Nephron progenitor cell (in vitro differentiated cells): ENCODE measurements around the gene BCAP29.
"Not testable (repeated sequence)": the region's sequence is repeated elsewhere in the genome, so short reads cannot be mapped to it uniquely, and the experiment has no call there.

ENCODE experiments used
- DNase-seq: peaks from one replicate; pipeline ENCODE4 v3.0.0; 2021
- H3K27ac Mint-ChIP-seq: 2 replicates; pipeline ENCODE4 v1.8.0; 2021; ENCODE audit warnings: mild to moderate bottlenecking, moderate library complexity, mixed read lengths
- H3K27me3 Mint-ChIP-seq: 2 replicates; pipeline ENCODE4 v1.8.0; 2021; ENCODE audit warnings: mild to moderate bottlenecking, low read depth, mixed read lengths; ENCODE audit not compliant: poor library complexity
- H3K36me3 Mint-ChIP-seq: 2 replicates; pipeline ENCODE4 v1.8.0; 2021; ENCODE audit warnings: low read depth, mixed read lengths
- H3K4me1 Mint-ChIP-seq: 2 replicates; pipeline ENCODE4 v1.8.0; 2021; ENCODE audit warnings: mixed read lengths
- H3K4me3 Mint-ChIP-seq: 2 replicates; pipeline ENCODE4 v1.8.0; 2021; ENCODE audit warnings: mild to moderate bottlenecking, moderate library complexity, mixed read lengths
- H3K9me3 Mint-ChIP-seq: 2 replicates; pipeline ENCODE4 v1.8.0; 2021; ENCODE audit warnings: mild to moderate bottlenecking, moderate library complexity, mixed read lengths
- TF ChIP-seq, protein P1 (sequence below): fragments of 200-600 bp; sonication (generic); IDR thresholded peaks from 2 replicates; pipeline ENCODE4 v1.5.0; 2021; ENCODE audit warnings: antibody characterized with exemption

The BCAP29 gene

DNA sequence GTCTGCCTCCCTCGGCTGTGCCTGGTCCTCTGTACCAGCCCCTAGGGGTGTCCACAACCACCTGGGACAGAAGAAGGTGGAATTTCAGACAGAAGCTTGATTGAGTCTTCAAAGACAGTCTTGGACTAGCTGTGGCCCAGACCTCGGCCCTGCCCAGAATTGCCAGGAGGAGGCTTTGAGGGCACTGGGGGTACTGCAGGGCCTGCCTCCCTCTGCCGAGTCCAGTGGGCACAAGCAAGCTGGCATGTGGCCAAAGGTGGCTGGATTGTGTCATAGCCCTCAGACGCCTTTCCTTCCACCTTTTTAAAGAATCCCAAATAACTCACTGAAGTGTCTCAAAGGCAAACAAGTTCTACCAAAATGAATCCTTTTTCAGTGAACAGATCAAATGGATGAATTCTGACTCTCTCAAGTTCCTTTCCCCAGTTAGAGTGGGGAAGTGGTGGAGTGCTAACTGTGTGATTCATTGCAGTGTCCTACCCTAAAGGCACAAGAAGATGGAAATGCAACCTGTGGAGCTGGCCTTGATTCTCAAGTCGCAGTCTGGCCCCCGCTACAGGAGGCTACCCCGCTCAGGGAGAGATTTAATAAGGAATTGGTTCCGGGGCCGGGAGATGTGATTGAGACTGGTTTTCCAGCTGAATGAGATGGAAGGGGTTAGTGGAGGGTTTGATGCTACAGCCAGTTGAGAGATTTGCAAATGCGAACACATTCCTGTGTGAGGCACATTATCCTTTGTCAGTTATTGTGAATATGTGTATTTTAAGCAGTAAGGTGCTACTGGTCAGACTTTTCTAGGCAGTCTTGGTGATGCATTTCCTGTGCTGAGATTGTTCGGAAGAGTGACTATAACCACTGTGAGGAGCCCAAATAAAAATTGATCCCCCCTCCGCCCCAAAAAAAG, 51.8 kb downstream of the BCAP29 start:
- no peaks in the 10 kb centered on the region for H3K9me3 Mint-ChIP-seq
- H3K4me1 Mint-ChIP-seq = no peaks in the 10 kb centered on the region
- H3K36me3 Mint-ChIP-seq = no peaks in the 10 kb centered on the region
- no peak overlapping the region for H3K4me3 Mint-ChIP-seq
- no peak for DNase-seq
- TF ChIP-seq, protein P1, sequence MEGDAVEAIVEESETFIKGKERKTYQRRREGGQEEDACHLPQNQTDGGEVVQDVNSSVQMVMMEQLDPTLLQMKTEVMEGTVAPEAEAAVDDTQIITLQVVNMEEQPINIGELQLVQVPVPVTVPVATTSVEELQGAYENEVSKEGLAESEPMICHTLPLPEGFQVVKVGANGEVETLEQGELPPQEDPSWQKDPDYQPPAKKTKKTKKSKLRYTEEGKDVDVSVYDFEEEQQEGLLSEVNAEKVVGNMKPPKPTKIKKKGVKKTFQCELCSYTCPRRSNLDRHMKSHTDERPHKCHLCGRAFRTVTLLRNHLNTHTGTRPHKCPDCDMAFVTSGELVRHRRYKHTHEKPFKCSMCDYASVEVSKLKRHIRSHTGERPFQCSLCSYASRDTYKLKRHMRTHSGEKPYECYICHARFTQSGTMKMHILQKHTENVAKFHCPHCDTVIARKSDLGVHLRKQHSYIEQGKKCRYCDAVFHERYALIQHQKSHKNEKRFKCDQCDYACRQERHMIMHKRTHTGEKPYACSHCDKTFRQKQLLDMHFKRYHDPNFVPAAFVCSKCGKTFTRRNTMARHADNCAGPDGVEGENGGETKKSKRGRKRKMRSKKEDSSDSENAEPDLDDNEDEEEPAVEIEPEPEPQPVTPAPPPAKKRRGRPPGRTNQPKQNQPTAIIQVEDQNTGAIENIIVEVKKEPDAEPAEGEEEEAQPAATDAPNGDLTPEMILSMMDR = no peak
- peaks cover 11% of the 10 kb centered on the region for H3K27me3 Mint-ChIP-seq
- H3K27ac Mint-ChIP-seq = no peak overlapping the region

DNA sequence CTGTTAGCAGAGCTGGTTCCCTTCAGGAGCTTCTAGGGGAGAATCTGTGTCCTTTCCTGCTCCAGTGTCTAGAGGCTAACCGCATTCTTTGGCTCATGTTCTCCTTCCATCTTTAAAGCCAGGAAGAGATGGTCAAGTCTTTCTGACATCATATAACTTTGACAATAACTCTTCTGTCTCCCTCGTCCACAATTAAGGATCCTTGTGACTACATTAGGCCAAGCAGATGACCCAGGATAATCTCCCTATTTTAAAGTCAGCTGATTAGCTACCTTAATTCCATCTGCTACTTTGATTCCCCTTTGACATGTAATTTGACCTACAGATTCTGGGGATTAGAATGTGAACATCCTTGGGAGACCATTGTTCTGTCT, 52.4 kb downstream of the BCAP29 start:
- no peaks in the 10 kb centered on the region for H3K4me1 Mint-ChIP-seq
- no peaks in the 10 kb centered on the region for H3K9me3 Mint-ChIP-seq
- H3K27ac Mint-ChIP-seq = no peak overlapping the region
- no peak for DNase-seq
- TF ChIP-seq, protein P1 = no peak
- H3K36me3 Mint-ChIP-seq = no peaks in the 10 kb centered on the region
- peaks cover 11% of the 10 kb centered on the region for H3K27me3 Mint-ChIP-seq
- no peak overlapping the region for H3K4me3 Mint-ChIP-seq

DNA sequence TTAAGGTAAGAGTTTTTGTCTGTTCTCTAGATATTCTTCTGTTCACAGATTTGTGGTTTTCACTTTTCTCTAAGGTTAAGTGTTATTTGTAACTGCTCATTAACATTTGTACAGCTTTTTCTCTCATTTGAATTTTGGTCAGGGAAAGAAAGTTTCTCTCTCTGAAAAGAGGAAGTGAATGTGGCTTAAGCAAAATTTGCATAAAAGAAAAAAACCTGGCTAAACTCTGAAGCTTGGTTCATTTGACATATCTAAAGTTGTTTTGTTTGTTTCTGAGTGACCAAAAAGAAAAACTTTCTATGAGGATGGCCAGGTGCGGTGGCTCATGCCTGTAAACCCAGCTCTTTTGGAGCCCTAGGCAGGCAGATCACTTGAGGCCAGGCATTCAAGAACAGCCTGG, 58.5 kb downstream of the BCAP29 start:
- TF ChIP-seq, protein P1 = no peak
- Mint-ChIP-seq H3K9me3 (peaks cover 6% of the 10 kb centered on the region), H3K36me3 (no peaks in the 10 kb centered on the region), H3K4me1 (peaks cover 11% of the 10 kb centered on the region), H3K27ac (no peak overlapping the region), H3K4me3 (no peak overlapping the region), H3K27me3 (peaks cover 3% of the 10 kb centered on the region)
- DNase-seq = no peak

DNA sequence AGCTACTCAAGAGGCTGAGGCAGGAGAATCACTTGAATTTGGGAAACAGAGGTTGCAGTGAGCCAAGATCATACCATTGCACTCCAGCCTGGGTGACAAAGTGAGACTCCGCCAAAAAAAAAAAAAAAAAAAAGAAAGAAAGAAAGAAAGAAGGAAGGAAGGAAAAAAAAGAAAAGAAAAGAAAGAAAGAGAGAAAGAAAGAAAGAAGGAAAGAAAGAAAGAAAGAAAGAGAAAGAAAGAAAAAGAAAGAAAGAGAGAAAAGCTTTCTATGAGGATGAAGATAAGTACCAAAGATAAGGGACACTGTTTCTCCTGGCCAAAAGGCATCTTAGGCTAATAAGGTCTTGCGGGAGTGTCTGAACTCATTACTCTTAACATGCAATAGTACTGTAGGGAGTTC, 59.0 kb downstream of the BCAP29 start:
- H3K27ac Mint-ChIP-seq, H3K9me3 Mint-ChIP-seq, DNase-seq, H3K27me3 Mint-ChIP-seq, H3K36me3 Mint-ChIP-seq, H3K4me3 Mint-ChIP-seq: not testable (repeated sequence)
- H3K4me1 Mint-ChIP-seq = peaks cover 11% of the 10 kb centered on the region

GRCh38 chr7:107641676-107642075, 61.6 kb downstream of the BCAP29 start:
- Mint-ChIP-seq H3K9me3 (peaks cover 15% of the 10 kb centered on the region), H3K27me3 (peaks cover 10% of the 10 kb centered on the region), H3K4me1 (peaks cover 11% of the 10 kb centered on the region), H3K27ac (no peak overlapping the region), H3K4me3 (no peak overlapping the region), H3K36me3 (no peaks in the 10 kb centered on the region)
- TF ChIP-seq, protein P1 = no peak
- DNase-seq = no peak

- no peaks in the 10 kb centered on the region for H3K36me3 Mint-ChIP-seq
- H3K4me3 Mint-ChIP-seq = no peak overlapping the region
- H3K9me3 Mint-ChIP-seq = peaks cover 15% of the 10 kb centered on the region
- H3K27ac Mint-ChIP-seq = no peak overlapping the region
- no peak for DNase-seq
- TF ChIP-seq, protein P1 = no peak
- H3K4me1 Mint-ChIP-seq = peaks cover 11% of the 10 kb centered on the region
- H3K27me3 Mint-ChIP-seq = peaks cover 10% of the 10 kb centered on the region
Measured at GRCh38 chr7:107642501-107642900, 62.5 kb downstream of the BCAP29 start.
